Type B pancreatic cell (in vitro differentiated cells): ENCODE data around the gene CACNA1H. TPM values are rescaled to one million over a fixed set of nuclear protein-coding genes. Genes with fewer than 3 reads are reported as not detected.
A peak's percentile ranks its signal among the peaks of the same experiment; 100 is the strongest.

ENCODE experiments used
- DNase-seq: peaks from one replicate; pipeline ENCODE4 v3.0.0; 2021; ENCODE audit warnings: mixed read lengths; ENCODE audit not compliant: unreplicated experiment; ENCODE audit errors: extremely low spot score
- H3K27ac Mint-ChIP-seq: 2 replicates; pipeline ENCODE4 v1.8.0; 2021; ENCODE audit warnings: mild to moderate bottlenecking, mixed read lengths
- H3K27me3 Mint-ChIP-seq: 2 replicates; pipeline ENCODE4 v1.8.0; 2021; ENCODE audit warnings: mixed read lengths
- H3K36me3 Mint-ChIP-seq: 2 replicates; pipeline ENCODE4 v1.8.0; 2021; ENCODE audit warnings: mixed read lengths
- H3K4me1 Mint-ChIP-seq: one replicate; pipeline ENCODE4 v1.8.0; 2021; ENCODE audit warnings: mixed read lengths; ENCODE audit not compliant: unreplicated experiment
- H3K4me3 Mint-ChIP-seq: 2 replicates; pipeline ENCODE4 v1.8.0; 2021; ENCODE audit warnings: mild to moderate bottlenecking, mixed read lengths
- H3K9me3 Mint-ChIP-seq: 2 replicates; pipeline ENCODE4 v1.8.0; 2021; ENCODE audit warnings: mixed read lengths
- CTCF ChIP-seq: fragments of 200-600 bp; sonication (generic); conservative IDR thresholded peaks from 2 replicates; pipeline ENCODE4 v1.5.0; 2021; ENCODE audit warnings: antibody characterized with exemption, mild to moderate bottlenecking
- total RNA-seq: library from RNA; stranded (reverse); gene quantifications from 2 replicates; pipeline ENCODE4 v1.2.1, GENCODE V29; 2021; ENCODE audit warnings: low replicate concordance

Gene CACNA1H
- total RNA-seq, 1 donor from 2014 or later, result 38.1 TPM

- TF ChIP-seq CTCF, result no peak
- Mint-ChIP-seq H3K27ac (peak overlapping the region; percentile 31), H3K27me3 (peaks cover 16% of the 10 kb centered on the region), H3K9me3 (no peaks in the 10 kb centered on the region), H3K4me1 (no peaks in the 10 kb centered on the region), H3K36me3 (no peaks in the 10 kb centered on the region), H3K4me3 (no peak overlapping the region)
- peak; percentile 68 for DNase-seq
These were observed 104.0 kb downstream of the CACNA1H start for GRCh38 chr16:1256874-1257322.

DNA sequence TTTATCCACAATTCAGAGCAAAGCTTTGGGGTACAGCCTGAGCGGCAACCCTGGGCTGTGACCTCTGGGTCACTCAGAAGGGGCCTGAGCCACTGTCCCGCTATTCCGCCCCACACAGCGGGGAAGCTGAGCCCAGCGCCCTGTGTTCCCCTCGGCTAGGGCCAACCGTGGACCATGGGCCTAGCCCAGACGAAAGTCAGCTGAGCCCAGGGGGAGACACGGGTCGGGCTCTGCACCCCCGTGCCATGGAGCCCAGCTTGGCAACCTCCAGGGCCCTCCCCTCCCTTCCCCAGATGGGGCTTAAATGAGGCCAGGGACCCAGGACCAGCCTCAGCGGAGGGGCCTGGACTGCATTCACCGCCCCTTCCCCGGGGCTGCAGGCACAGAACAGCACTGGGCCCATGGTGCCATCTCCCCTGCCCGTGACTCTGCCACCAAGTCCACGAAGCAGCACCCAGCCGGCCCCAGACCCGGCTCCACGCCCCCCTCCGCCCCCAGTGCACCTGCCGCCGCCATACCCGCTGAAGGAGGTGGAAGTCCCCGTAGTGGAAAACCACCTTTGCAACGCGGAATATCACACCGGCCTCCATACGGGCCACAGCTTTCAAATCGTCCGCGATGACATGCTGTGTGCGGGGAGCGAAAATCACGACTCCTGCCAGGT is 104.8 kb downstream of the CACNA1H start:
- no peak overlapping the region for H3K4me3 Mint-ChIP-seq
- H3K4me1 Mint-ChIP-seq, result no peaks in the 10 kb centered on the region
- DNase-seq, result peak; percentile 71
- no peaks in the 10 kb centered on the region for H3K9me3 Mint-ChIP-seq
- TF ChIP-seq CTCF, result no peak
- no peaks in the 10 kb centered on the region for H3K36me3 Mint-ChIP-seq
- H3K27me3 Mint-ChIP-seq, result peaks cover 20% of the 10 kb centered on the region
- no peak overlapping the region for H3K27ac Mint-ChIP-seq

GRCh38 chr16:1258225-1258600 is 105.3 kb downstream of the CACNA1H start:
- H3K4me1 Mint-ChIP-seq, result no peaks in the 10 kb centered on the region
- no peaks in the 10 kb centered on the region for H3K9me3 Mint-ChIP-seq
- H3K36me3 Mint-ChIP-seq, result no peaks in the 10 kb centered on the region
- no peak for TF ChIP-seq CTCF
- peaks cover 20% of the 10 kb centered on the region for H3K27me3 Mint-ChIP-seq
- no peak overlapping the region for H3K27ac Mint-ChIP-seq
- no peak overlapping the region for H3K4me3 Mint-ChIP-seq
- no peak for DNase-seq

DNA sequence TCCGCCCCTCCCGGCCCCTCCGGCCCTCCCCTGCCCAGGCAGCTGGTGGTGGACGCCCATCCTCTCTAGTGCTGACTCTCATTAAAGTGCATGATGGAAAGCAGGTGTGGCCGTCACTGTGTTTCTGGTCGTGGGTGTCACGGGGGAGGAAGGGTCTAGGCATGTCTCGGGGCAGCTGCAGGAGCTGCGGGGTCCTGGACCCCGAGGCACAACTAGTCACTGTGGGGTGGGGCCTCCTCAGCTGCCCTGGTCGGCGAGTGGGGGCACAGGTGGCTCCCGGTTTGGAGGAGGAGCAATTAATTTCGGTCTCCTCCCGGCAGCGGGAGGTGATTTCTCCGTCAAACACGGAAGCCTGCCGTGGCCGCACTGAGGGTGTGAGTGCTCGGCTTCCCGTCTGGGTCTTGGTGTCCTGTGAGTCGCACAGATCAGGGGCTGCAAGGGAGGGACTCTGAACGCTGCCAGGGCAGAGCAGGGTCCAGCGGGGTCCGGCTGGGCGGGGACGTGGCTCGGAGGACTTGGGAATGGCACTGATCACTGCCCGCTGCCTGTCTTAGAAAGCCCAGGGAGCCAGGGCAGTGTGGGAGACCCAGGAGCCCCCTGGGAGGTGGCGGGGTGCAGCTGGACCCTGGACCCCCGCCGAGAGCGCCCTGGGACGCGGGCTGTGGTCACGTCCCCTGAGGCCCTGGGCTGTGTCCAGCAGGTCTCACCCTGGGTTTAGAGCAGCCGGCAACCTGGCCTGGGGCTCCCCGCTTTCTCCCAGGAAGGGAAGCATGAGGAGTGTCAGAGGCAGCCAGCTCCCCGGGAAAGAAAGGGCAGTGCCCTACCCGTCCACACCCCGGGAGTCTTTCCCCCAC is 106.2 kb downstream of the CACNA1H start:
- DNase-seq, result no peak
- Mint-ChIP-seq H3K36me3 (no peaks in the 10 kb centered on the region), H3K4me3 (peak overlapping the region; percentile 75), H3K9me3 (no peaks in the 10 kb centered on the region), H3K27me3 (peaks cover 20% of the 10 kb centered on the region), H3K4me1 (no peaks in the 10 kb centered on the region), H3K27ac (peak overlapping the region; percentile 23)
- no peak for TF ChIP-seq CTCF

DNA sequence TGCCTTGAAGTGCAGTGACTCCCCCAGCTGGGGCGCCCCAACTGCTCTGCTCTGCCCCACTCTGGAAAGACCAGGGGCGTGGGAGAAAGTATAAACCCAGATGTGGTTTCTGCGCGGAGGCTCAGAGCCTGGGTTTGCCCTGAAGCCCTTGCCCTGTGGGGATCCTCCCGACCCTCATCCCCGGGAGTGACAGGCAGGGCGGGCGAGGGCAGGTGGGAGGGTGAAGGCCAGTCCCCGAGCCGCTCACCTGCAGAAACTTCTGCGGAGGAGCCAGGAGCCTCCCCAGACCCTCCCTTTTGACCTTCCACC is 106.8 kb downstream of the CACNA1H start:
- H3K27me3 Mint-ChIP-seq, result peaks cover 20% of the 10 kb centered on the region
- no peak overlapping the region for H3K4me3 Mint-ChIP-seq
- H3K36me3 Mint-ChIP-seq, result no peaks in the 10 kb centered on the region
- H3K9me3 Mint-ChIP-seq, result no peaks in the 10 kb centered on the region
- H3K4me1 Mint-ChIP-seq, result no peaks in the 10 kb centered on the region
- DNase-seq, result no peak
- H3K27ac Mint-ChIP-seq, result no peak overlapping the region
- no peak for TF ChIP-seq CTCF
